AG10803 (cell line): Measurements from ENCODE around the gene NUCB1.
"Not testable (repeated sequence)": the region's sequence is repeated elsewhere in the genome, so short reads cannot be mapped to it uniquely, and the experiment has no call there.

Source experiments
- DNase-seq: peaks from one replicate; pipeline ENCODE4 v3.0.0; 2010; ENCODE audit warnings: low read depth
- H3K4me3 ChIP-seq: 2 replicates; pipeline ENCODE4 v1.5.1; 2011; ENCODE audit warnings: mild to moderate bottlenecking, low read length, control low read depth
- TF ChIP-seq, protein P1 (sequence below): conservative IDR thresholded peaks from 2 replicates; pipeline ENCODE4 v1.5.1; 2011; ENCODE audit warnings: mild to moderate bottlenecking, low read length, control low read depth, inconsistent platforms

Gene NUCB1

DNA sequence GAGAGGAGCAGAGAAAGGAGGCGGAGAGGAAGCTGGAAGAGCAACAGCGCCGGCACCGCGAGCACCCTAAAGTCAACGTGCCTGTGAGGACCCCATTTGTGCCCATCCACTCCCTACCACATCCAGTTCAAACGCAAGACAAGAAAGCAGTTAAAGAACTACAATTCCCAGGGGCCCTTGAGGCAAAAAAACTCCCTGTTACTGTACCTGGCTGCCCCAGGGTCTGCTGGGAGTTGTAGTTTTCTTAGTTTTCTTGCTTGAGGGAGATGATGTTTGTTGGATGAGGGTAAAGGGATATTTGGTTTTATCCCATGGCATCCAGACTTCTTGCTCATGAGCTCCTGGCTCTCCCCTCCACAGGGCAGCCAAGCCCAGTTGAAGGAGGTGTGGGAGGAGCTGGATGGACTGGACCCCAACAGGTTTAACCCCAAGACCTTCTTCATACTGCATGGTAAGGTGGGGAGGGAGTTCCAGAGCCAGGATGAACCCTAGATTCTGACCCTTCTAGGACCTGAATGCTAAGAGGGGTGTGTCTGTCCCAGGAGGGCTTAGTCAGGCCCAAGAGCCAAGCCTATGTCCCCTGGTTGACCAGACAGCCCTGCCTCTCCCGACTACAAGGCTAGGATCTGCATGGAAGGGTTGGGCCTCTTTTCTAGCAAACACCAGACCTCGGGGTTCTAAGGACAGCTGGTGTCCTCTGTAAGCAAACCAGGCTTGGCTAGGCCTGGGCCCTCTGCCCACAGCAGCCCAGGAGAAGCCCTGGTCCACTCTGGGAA lies 13.2 kb downstream of the NUCB1 start:
- no peak for DNase-seq
- H3K4me3 ChIP-seq: no peak overlapping the region
- TF ChIP-seq, protein P1, sequence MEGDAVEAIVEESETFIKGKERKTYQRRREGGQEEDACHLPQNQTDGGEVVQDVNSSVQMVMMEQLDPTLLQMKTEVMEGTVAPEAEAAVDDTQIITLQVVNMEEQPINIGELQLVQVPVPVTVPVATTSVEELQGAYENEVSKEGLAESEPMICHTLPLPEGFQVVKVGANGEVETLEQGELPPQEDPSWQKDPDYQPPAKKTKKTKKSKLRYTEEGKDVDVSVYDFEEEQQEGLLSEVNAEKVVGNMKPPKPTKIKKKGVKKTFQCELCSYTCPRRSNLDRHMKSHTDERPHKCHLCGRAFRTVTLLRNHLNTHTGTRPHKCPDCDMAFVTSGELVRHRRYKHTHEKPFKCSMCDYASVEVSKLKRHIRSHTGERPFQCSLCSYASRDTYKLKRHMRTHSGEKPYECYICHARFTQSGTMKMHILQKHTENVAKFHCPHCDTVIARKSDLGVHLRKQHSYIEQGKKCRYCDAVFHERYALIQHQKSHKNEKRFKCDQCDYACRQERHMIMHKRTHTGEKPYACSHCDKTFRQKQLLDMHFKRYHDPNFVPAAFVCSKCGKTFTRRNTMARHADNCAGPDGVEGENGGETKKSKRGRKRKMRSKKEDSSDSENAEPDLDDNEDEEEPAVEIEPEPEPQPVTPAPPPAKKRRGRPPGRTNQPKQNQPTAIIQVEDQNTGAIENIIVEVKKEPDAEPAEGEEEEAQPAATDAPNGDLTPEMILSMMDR: no peak

DNA sequence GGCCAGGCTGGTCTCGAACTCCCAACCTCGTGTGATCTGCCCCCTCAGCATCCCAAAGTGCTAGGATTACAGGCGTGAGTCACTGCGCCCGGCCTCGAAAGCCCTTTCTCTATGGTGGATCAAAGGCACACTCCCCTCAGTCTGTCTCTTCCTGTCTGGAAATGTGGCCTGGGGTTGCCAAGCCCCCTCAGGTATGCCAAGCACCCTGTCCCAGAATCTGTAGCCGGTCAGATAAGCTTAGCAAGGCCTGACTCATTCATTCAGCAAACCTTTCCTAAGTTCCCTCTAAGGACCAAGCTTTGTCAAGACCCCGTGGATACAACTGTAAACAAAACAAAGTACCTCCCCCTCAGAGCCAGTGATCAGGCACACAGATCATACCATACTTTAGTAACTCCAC lies 14.1 kb downstream of the NUCB1 start:
- TF ChIP-seq, protein P1: no peak
- no peak for DNase-seq
- no peak overlapping the region for H3K4me3 ChIP-seq

DNA sequence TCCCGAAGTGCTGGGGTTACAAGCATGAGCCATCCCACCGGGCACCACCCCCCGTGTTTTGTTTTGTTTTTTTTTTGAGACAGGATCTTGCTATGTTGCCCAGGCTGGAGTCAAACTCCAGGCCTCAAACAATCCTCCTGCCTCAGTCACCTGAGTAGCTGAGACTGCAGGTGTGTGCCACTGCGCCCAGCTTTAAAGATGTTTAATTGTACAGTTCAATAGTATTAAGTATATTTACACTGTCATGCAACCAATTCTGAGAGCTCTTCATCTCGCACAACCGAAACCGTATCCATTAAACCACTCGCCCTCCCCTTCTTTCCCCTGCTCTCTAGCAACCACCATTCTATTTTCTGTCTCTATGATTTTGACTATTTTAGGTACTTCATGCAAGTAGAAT lies 15.6 kb downstream of the NUCB1 start:
- TF ChIP-seq, protein P1: no peak

DNA sequence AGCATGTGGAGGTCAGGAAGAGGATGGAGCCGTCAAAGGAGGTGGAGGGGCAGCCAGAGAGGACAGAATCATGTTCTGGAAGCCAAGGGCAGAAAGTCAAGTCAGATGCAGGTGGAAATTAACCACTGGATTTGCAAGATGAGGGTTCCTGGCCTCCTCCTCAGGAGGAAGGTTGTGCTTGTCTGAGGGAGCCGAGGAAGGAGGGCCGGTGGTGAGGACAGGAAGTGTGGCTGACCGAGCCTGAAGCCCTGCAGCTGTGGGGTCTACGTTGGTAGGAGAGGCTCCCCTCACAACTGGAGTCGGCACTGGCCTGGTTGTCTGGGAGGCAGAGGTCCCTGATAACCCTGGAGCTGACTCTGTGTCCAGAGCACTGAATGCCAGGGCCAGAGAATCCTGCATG lies 18.0 kb downstream of the NUCB1 start:
- no peak overlapping the region for H3K4me3 ChIP-seq
- TF ChIP-seq, protein P1: no peak
- no peak for DNase-seq

More for the DNA sequence above, 15.6 kb downstream of the NUCB1 start:
- DNase-seq: no peak
- no peak overlapping the region for H3K4me3 ChIP-seq

DNA sequence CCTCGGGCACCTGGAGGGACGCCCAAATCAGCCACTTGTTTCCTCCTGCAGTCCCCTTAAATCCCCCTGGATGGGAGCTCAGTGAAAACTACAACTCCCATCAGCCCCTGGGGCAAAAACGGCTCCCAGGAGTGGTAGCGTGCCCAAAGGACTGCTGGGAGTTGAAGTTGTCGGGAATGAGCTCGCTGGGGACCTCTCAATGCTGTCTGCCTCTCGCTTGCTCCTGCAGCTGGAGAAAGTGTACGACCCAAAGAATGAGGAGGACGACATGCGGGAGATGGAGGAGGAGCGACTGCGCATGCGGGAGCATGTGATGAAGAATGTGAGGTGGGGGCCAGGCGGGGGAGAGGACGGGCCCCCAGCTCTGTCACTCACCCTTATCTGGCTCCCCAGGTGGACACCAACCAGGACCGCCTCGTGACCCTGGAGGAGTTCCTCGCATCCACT lies 18.7 kb downstream of the NUCB1 start:
- DNase-seq: no peak
- H3K4me3 ChIP-seq: no peak overlapping the region
- TF ChIP-seq, protein P1: no peak

DNA sequence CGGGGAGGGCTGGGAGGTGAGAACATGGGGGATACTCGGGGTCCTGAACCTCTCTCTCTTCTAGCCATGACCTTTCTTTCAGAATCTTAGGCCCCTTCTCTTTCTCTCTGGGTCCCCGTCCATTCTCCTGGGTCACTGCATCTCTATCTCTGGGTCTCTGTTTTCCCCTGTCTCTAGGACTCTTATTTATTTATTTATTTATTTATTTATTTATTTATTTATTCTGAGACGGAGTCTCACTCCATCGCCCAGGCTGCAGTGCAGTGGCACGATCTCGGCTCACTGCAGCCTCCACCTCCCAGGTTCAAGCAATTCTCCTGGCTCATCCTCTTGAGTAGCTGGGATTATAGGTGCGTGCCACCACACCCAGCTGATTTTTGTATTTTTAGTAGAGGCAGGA lies 19.2 kb downstream of the NUCB1 start:
- DNase-seq, H3K4me3 ChIP-seq: not testable (repeated sequence)

DNA sequence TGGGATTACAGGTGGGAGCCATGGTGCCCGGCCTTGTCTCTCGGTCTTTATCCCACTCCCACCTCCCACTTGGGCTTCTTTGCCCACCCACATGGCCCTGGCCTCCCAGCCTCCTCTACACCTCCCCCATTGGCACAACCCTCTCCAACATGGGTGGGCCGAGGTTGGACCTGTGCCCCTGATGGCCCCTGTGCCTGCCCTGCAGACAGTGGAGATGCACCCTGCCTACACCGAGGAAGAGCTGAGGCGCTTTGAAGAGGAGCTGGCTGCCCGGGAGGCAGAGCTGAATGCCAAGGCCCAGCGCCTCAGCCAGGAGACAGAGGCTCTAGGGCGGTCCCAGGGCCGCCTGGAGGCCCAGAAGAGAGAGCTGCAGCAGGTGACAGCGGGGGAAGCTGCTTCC lies 20.8 kb downstream of the NUCB1 start:
- no peak for DNase-seq
- H3K4me3 ChIP-seq: no peak overlapping the region
- TF ChIP-seq, protein P1: no peak
